ENCODE results near the gene TEKT5.

The TEKT5 gene

GRCh38 chr16:10688726-10689125, 6.0 kb downstream of the TEKT5 start:
- no peak for DNase-seq (ENCODE audit: low read depth, low spot score)
- CTCF ChIA-PET = interaction anchor here (1.3 to 1.7 kb wide), 2 partner anchors 20 to 167 kb away, joined by 4 to 6 read pairs; no protein-coding TSS in a partner anchor
- TF ChIP-seq CTCF (IDR thresholded peaks at IDR 0.05; ENCODE audit: insufficient read depth, low read length, missing control alignments) = no peak
- no peak overlapping the region for H3K4me3 ChIP-seq (ENCODE audit: low read depth, low read length)
- POLR2A ChIA-PET = no interaction called here

- DNase-seq (ENCODE audit: low read depth, low spot score) = no peak
- no peak for TF ChIP-seq CTCF (IDR thresholded peaks at IDR 0.05; ENCODE audit: insufficient read depth, low read length, missing control alignments)
- ChIA-PET CTCF (interaction anchor here (1.7 kb wide), 1 partner anchor 20 kb away, joined by 6 read pairs; no protein-coding TSS in a partner anchor), POLR2A (no interaction called here)
- H3K4me3 ChIP-seq (ENCODE audit: low read depth, low read length) = no peak overlapping the region
Observed at GRCh38 chr16:10688291-10688690, 6.4 kb downstream of the TEKT5 start.

- TF ChIP-seq CTCF (IDR thresholded peaks at IDR 0.05; ENCODE audit: insufficient read depth, low read length, missing control alignments) = no peak
- no peak for DNase-seq (ENCODE audit: low read depth, low spot score)
- ChIA-PET CTCF (no interaction called here), POLR2A (no interaction called here)
- no peak overlapping the region for H3K4me3 ChIP-seq (ENCODE audit: low read depth, low read length)
Observed at GRCh38 chr16:10685709-10686108, 9.0 kb downstream of the TEKT5 start.

GRCh38 chr16:10684511-10685151, 10.1 kb downstream of the TEKT5 start:
- no peak for TF ChIP-seq CTCF (IDR thresholded peaks at IDR 0.05; ENCODE audit: insufficient read depth, low read length, missing control alignments)
- no peak overlapping the region for H3K4me3 ChIP-seq (ENCODE audit: low read depth, low read length)
- ChIA-PET POLR2A (no interaction called here), CTCF (interaction anchor here (0.9 to 1.6 kb wide), 3 partner anchors 13 to 163 kb away, joined by 3 to 4 read pairs (median 3); no protein-coding TSS in a partner anchor)
- DNase-seq (ENCODE audit: low read depth, low spot score) = no peak

GRCh38 chr16:10683170-10683569, 11.6 kb downstream of the TEKT5 start:
- ChIA-PET POLR2A (no interaction called here), CTCF (interaction anchor here (0.7 to 1.6 kb wide), 3 partner anchors 14 to 168 kb away, joined by 3 to 4 read pairs (median 4); no protein-coding TSS in a partner anchor)
- H3K4me3 ChIP-seq (ENCODE audit: low read depth, low read length) = no peak overlapping the region
- DNase-seq (ENCODE audit: low read depth, low spot score) = no peak
- no peak for TF ChIP-seq CTCF (IDR thresholded peaks at IDR 0.05; ENCODE audit: insufficient read depth, low read length, missing control alignments)

- ChIA-PET CTCF (interaction anchor here (0.8 kb wide), 1 partner anchor 168 kb away, joined by 3 read pairs; no protein-coding TSS in a partner anchor), POLR2A (no interaction called here)
- no peak overlapping the region for H3K4me3 ChIP-seq (ENCODE audit: low read depth, low read length)
- no peak for DNase-seq (ENCODE audit: low read depth, low spot score)
- no peak for TF ChIP-seq CTCF (IDR thresholded peaks at IDR 0.05; ENCODE audit: insufficient read depth, low read length, missing control alignments)
Observed at GRCh38 chr16:10682604-10683003, 12.1 kb downstream of the TEKT5 start.
